Activated naive CD4-positive, alpha-beta T cell treated with anti-CD3 and anti-CD28 coated beads, Interleukin-2, amount 50 U/mL, for 24 hours (primary cell): ENCODE measurements around the gene STING1.
"Not testable (repeated sequence)": the region's sequence is repeated elsewhere in the genome, so short reads cannot be mapped to it uniquely, and the experiment has no call there.

Experiments used
- H3K27ac Mint-ChIP-seq: one replicate; pipeline ENCODE4 v1.8.0; 2021; ENCODE audit warnings: mild to moderate bottlenecking, mixed read lengths
- H3K27me3 Mint-ChIP-seq: one replicate; pipeline ENCODE4 v1.8.0; 2021; ENCODE audit warnings: mixed read lengths
- H3K36me3 Mint-ChIP-seq: one replicate; pipeline ENCODE4 v1.8.0; 2021; ENCODE audit warnings: mixed read lengths
- H3K4me1 Mint-ChIP-seq: one replicate; pipeline ENCODE4 v1.8.0; 2021; ENCODE audit warnings: mixed read lengths
- H3K4me3 Mint-ChIP-seq: one replicate; pipeline ENCODE4 v1.8.0; 2021; ENCODE audit warnings: mild to moderate bottlenecking, mixed read lengths
- H3K9me3 Mint-ChIP-seq: one replicate; pipeline ENCODE4 v1.8.0; 2021; ENCODE audit warnings: mixed read lengths

The STING1 gene

DNA sequence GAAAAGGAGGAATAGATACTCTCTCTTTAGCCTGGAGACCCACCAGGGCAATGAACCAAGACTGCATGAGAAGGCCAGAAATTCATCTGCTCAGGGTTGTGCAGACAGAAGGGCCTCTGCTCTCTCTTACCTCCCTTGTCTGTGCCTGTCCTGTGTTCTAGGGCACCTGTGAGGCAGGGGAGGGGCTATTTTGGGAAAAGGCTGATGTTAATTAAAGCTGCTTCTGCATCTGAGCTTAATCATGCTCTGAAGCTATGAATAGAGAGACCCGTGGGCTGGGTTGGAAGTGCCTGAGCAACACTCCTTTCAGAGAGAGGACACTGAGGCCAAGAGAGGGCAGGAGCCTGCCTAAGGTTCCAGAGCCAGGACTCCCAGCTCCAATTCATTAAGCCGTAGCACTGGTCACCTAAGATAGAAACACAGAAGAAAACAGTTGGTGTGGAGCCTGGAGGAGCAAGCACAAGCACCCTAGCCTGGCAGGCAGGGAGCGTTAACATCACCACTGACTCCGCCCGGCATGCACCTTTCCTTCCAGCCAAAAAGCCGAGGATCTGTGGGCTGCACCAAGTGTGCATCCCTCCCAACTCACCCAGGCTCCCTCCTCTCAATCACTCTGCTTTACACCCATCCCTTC is 31.4 kb upstream of the STING1 start:
- H3K4me3 Mint-ChIP-seq = no peak overlapping the region
- peaks cover 47% of the 10 kb centered on the region for H3K4me1 Mint-ChIP-seq
- H3K27ac Mint-ChIP-seq = peak overlapping the region; percentile 52

DNA sequence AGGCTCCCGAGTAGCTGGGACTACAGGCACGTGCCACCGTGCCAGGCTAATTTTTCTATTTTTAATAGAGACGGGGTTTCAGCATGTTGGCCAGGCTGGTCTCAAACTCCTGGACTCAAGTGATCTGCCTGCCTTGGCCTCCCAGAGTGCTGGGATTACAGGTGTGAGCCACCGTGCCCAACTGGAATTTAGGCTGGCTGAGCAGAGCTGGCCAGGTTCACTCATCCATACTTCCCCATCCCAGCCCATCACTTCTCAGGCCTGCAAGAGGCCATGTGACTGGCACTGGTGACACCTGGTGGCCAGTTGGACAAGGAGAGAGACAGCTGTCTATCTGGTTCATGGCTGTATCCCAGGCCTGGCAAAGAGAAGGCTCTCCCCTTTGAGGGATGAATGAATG is 30.9 kb upstream of the STING1 start:
- not testable (repeated sequence) for H3K36me3 Mint-ChIP-seq, H3K9me3 Mint-ChIP-seq, H3K27me3 Mint-ChIP-seq, H3K4me3 Mint-ChIP-seq
- Mint-ChIP-seq H3K27ac (peak overlapping the region; percentile 52), H3K4me1 (peaks cover 44% of the 10 kb centered on the region)

More for the DNA sequence above, 31.4 kb upstream of the STING1 start:
- Mint-ChIP-seq H3K36me3 (no peaks in the 10 kb centered on the region), H3K9me3 (no peaks in the 10 kb centered on the region), H3K27me3 (no peaks in the 10 kb centered on the region)

- Mint-ChIP-seq H3K36me3 (no peaks in the 10 kb centered on the region), H3K27me3 (no peaks in the 10 kb centered on the region), H3K4me3 (peak overlapping the region; percentile 40), H3K4me1 (peaks cover 42% of the 10 kb centered on the region), H3K27ac (no peak overlapping the region), H3K9me3 (no peaks in the 10 kb centered on the region)
These were observed 30.3 kb upstream of the STING1 start for GRCh38 chr5:139512786-139513390.

GRCh38 chr5:139504722-139505121 is 22.2 kb upstream of the STING1 start:
- not testable (repeated sequence) for H3K4me1 Mint-ChIP-seq, H3K36me3 Mint-ChIP-seq, H3K4me3 Mint-ChIP-seq, H3K27ac Mint-ChIP-seq, H3K27me3 Mint-ChIP-seq, H3K9me3 Mint-ChIP-seq

GRCh38 chr5:139503879-139504278 is 21.3 kb upstream of the STING1 start:
- H3K4me1 Mint-ChIP-seq, H3K9me3 Mint-ChIP-seq, H3K27me3 Mint-ChIP-seq, H3K27ac Mint-ChIP-seq, H3K36me3 Mint-ChIP-seq, H3K4me3 Mint-ChIP-seq: not testable (repeated sequence)

DNA sequence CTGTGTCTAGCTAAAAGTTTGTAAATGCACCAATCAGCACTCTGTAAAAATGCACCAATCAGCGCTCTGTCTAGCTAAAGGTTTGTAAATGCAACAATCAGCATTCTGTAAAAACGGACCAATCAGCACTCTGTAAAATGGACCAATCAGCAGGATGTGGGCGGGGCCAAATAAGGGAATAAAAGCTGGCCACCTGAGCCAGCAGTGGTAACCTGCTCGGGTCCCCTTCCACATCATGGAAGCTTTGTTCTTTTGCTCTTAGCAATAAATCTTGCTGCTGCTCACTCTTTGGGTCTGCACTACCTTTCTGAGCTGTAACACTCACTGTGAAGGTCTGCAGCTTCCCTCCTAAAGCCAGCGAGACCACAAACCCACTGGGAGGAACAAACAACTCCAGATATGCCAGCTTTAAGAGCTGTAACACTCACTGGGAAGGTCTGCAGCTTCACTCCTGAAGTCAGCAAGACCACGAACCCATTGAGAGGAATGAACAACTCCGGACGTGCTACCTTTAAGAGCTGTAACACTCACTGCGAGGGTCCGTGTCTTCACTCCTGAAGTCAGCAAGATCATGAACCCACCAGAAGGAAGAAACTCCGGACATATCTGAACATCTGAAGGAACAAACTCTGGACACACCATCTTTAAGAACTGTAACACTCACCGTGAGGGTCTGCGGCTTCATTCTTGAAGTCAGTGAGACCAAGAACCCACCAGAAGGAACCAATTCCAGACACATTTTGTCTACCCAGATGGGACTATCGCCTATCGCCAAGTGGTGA is 20.7 kb upstream of the STING1 start:
- H3K27ac Mint-ChIP-seq, H3K27me3 Mint-ChIP-seq, H3K9me3 Mint-ChIP-seq, H3K4me3 Mint-ChIP-seq, H3K36me3 Mint-ChIP-seq, H3K4me1 Mint-ChIP-seq: not testable (repeated sequence)

GRCh38 chr5:139501381-139501780 is 18.8 kb upstream of the STING1 start:
- H3K27me3 Mint-ChIP-seq = no peaks in the 10 kb centered on the region
- no peak overlapping the region for H3K27ac Mint-ChIP-seq
- no peaks in the 10 kb centered on the region for H3K9me3 Mint-ChIP-seq
- H3K4me1 Mint-ChIP-seq = no peaks in the 10 kb centered on the region
- no peaks in the 10 kb centered on the region for H3K36me3 Mint-ChIP-seq
- no peak overlapping the region for H3K4me3 Mint-ChIP-seq

- H3K27me3 Mint-ChIP-seq = no peaks in the 10 kb centered on the region
- H3K36me3 Mint-ChIP-seq = no peaks in the 10 kb centered on the region
- no peak overlapping the region for H3K4me3 Mint-ChIP-seq
- peak overlapping the region; percentile 4 for H3K27ac Mint-ChIP-seq
- no peaks in the 10 kb centered on the region for H3K9me3 Mint-ChIP-seq
- H3K4me1 Mint-ChIP-seq = peaks cover 24% of the 10 kb centered on the region
These were observed 13.3 kb upstream of the STING1 start for GRCh38 chr5:139495638-139496435.

DNA sequence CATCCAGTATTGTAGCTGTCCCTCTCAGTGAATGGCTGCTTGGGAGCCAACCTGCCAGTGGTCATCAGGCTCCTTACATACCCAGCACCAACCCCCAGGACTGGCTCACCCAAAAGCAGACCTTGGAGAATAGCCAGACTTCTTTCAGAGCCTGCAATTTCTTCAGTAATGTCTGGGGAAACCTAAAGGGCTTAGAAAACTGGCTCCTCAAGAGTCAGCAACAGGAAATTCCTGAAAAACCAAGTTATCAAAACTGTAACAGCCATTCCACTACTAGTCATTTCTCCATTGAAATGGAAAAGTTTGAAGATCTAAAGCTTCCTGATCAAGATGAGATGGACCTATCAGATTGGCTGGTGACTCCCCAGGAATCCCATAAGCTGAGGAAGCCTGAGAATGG is 12.3 kb upstream of the STING1 start:
- Mint-ChIP-seq H3K27me3 (no peaks in the 10 kb centered on the region), H3K9me3 (no peaks in the 10 kb centered on the region), H3K4me1 (peaks cover 24% of the 10 kb centered on the region), H3K36me3 (no peaks in the 10 kb centered on the region), H3K4me3 (no peak overlapping the region), H3K27ac (no peak overlapping the region)

- Mint-ChIP-seq H3K4me1 (peaks cover 24% of the 10 kb centered on the region), H3K9me3 (no peaks in the 10 kb centered on the region), H3K27ac (no peak overlapping the region), H3K36me3 (no peaks in the 10 kb centered on the region), H3K4me3 (no peak overlapping the region), H3K27me3 (no peaks in the 10 kb centered on the region)
These were observed 11.7 kb upstream of the STING1 start for GRCh38 chr5:139494256-139494655.

DNA sequence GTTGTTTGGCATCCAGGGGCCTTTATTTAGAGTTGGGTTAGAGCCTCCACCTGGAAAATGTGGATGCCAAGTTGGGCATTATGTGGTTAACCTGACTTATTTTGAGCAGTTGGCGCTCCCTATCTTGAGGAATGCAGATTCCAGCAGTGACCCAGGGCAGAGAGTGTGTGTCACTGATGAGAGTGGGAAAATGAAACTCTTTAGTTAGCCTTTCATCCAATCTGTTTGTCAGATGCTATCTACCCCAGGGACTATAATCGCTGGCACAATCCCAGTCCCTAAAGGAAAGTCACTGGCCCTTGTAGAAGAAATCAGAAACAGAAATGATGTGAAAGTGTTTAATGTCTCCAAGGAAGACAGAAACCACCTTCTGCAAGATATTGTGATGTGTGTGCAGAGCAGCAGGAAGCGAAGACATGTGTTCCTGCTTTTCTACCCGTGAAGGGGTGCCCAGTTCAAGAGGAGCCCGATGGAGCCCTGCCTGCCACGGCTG is 10.2 kb upstream of the STING1 start:
- no peaks in the 10 kb centered on the region for H3K9me3 Mint-ChIP-seq
- H3K36me3 Mint-ChIP-seq = no peaks in the 10 kb centered on the region
- H3K27me3 Mint-ChIP-seq = no peaks in the 10 kb centered on the region
- peaks cover 33% of the 10 kb centered on the region for H3K4me1 Mint-ChIP-seq
- H3K27ac Mint-ChIP-seq = no peak overlapping the region
- H3K4me3 Mint-ChIP-seq = peak overlapping the region; percentile 17

GRCh38 chr5:139488260-139488659 is 5.7 kb upstream of the STING1 start:
- Mint-ChIP-seq H3K4me1 (peaks cover 20% of the 10 kb centered on the region), H3K36me3 (no peaks in the 10 kb centered on the region), H3K4me3 (no peak overlapping the region), H3K9me3 (no peaks in the 10 kb centered on the region), H3K27ac (no peak overlapping the region), H3K27me3 (no peaks in the 10 kb centered on the region)

- Mint-ChIP-seq H3K4me1 (peaks cover 24% of the 10 kb centered on the region), H3K4me3 (no peak overlapping the region), H3K27ac (no peak overlapping the region), H3K9me3 (no peaks in the 10 kb centered on the region), H3K36me3 (no peaks in the 10 kb centered on the region), H3K27me3 (no peaks in the 10 kb centered on the region)
These were observed 3.6 kb upstream of the STING1 start for GRCh38 chr5:139486201-139486600.

GRCh38 chr5:139482890-139483208 is 291 bp upstream of the STING1 start:
- peaks cover 40% of the 10 kb centered on the region for H3K4me1 Mint-ChIP-seq
- not testable (repeated sequence) for H3K27me3 Mint-ChIP-seq, H3K36me3 Mint-ChIP-seq, H3K9me3 Mint-ChIP-seq
- peak overlapping the region; percentile 91 for H3K4me3 Mint-ChIP-seq
- H3K27ac Mint-ChIP-seq = peak overlapping the region; percentile 99

DNA sequence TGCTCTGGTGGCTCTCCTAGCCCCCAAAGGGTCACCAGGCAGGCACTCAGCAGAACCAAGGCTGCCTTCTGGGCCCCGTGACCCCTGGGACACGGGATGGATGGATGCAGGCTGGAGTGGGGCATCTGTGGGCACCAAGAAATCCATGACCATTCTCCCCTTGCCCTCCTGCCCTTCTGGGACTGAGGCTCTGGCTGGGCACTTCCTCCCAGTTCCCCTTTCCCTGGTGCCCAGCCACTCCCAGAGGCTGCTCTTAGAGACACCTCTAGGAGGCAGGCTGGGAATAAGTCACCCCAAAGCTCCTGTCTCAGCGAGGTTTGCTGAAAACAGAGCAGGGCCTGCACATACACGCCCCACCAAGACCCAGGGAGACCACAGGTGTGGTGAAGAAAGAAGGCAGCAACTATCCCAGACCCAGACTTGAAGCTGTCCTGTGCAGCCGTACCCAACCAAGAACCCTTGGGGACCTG is 943 bp downstream of the STING1 start:
- H3K4me1 Mint-ChIP-seq = peaks cover 43% of the 10 kb centered on the region
- peak overlapping the region; percentile 99 for H3K27ac Mint-ChIP-seq
- peak overlapping the region; percentile 91 for H3K4me3 Mint-ChIP-seq
- no peaks in the 10 kb centered on the region for H3K27me3 Mint-ChIP-seq
- no peaks in the 10 kb centered on the region for H3K9me3 Mint-ChIP-seq
- peaks cover 2% of the 10 kb centered on the region for H3K36me3 Mint-ChIP-seq
